Psoas muscle (tissue), 8 donors: ENCODE results near the gene NSF. TPM values are rescaled to one million over a fixed set of nuclear protein-coding genes. Genes with fewer than 3 reads are reported as not detected.
"Not testable (repeated sequence)": the region's sequence is repeated elsewhere in the genome, so short reads cannot be mapped to it uniquely, and the experiment has no call there.

Source experiments
- ATAC-seq, 4 donors: fragments of 200-7000 bp; cut with Tn5 transposase; one replicate each; pipeline ENCODE4 v1.9.1; 2020; ENCODE audit warnings: moderate library complexity in 3 of 4, mild to moderate bottlenecking in 2 of 4
- DNase-seq, 2 donors: peaks; one replicate each; pipeline ENCODE4 v3.0.0-alpha.2; 2020
- H3K27ac ChIP-seq: fragments of 200-600 bp; one replicate; pipeline ENCODE4 v1.8.0; 2022
- H3K27me3 ChIP-seq, 3 donors: fragments of 200-600 bp in 1 of 3; one replicate each; pipeline versions ENCODE4 v1.6.1 to v1.8.0; 2013 to 2022; ENCODE audit warnings: low read length in 2 of 3, mild to moderate bottlenecking in 2 of 3, moderate library complexity in 1 of 3; ENCODE audit not compliant: insufficient read depth in 3 of 3
- H3K36me3 ChIP-seq, 2 donors: fragments of 200-600 bp in 1 of 2; one replicate each; pipeline versions ENCODE4 v1.6.1 to v1.8.0; 2013 to 2022; ENCODE audit warnings: low read depth in 1 of 2, mild to moderate bottlenecking in 1 of 2, moderate library complexity in 1 of 2; ENCODE audit not compliant: insufficient read depth in 1 of 2
- H3K4me1 ChIP-seq: fragments of 200-600 bp; one replicate; pipeline ENCODE4 v1.8.0; 2022
- H3K4me3 ChIP-seq: fragments of 200-600 bp; one replicate; pipeline ENCODE4 v1.8.0; 2022; ENCODE audit warnings: mild to moderate bottlenecking
- H3K9me3 ChIP-seq: fragments of 200-600 bp; one replicate; pipeline ENCODE4 v1.8.0; 2022
- CTCF ChIP-seq: fragments of 200-600 bp; IDR thresholded peaks from one replicate; pipeline ENCODE4 v1.8.0; 2022; ENCODE audit warnings: antibody characterized with exemption
- WGBS, 3 donors: extraction: QIAGEN DNeasy Blood & Tissue Kit; methylation state at CpG; one replicate each; pipeline versions ENCODE4 v1.1.6 to v1.1.7; 2013; 5-methylcytosine and 5-hydroxymethylcytosine counted together
- intact Hi-C, 2 donors: fragments of 100-400 bp; cut with DNase I; formaldehyde crosslinking; loops; one replicate each; pipeline versions ENCODE4 v1.11.0 to v1.14.2; 2022
- polyA plus RNA-seq, 3 donors: library from polyadenylated mRNA; stranded (reverse); fragments of 200-250 nt; gene quantifications; one replicate each; pipeline ENCODE4 v1.2.3, GENCODE V29; 2013
- total RNA-seq, 4 donors: library from RNA; stranded (reverse); fragmentation: NEBNext Ultra II Directional in 2 of 4; extraction: Animal tissue kit (Norgen Biotek cat#: 25700) in 2 of 4; gene quantifications; one replicate each; pipeline versions ENCODE4 v1.2.1 to v1.2.4, GENCODE V29; 2021 to 2023
- donor health status: healthy with polysubstance abuse.
- donor health status: DM: no; HTN: no; CAD: no; lungs with moderate emphysema.
- donor health status: Bipolar disorder and iron deficiency.
- donor health status: healthy.
- donor health status: DM: yes; HTN: yes; CAD: no.
- donor health status: DM: no; HTN: no; CAD: no.
- donor health status: DM: no; HTN: no; CAD: no.
- donor health status: DM: yes; HTN: yes; CAD: no.

Gene NSF
- total and polyA plus RNA-seq, 7 donors: 19.3 to 103 (median 40.2) TPM

GRCh38 chr17:46792071-46792470 is 201.6 kb downstream of the NSF start:
- Histone ChIP-seq H3K36me3 (no peaks in the 10 kb centered on the region), H3K27me3 (peaks cover 0 to 28% (median 8%) of the 10 kb centered on the region in 3 donors)
- intact Hi-C loops: no loop called here

GRCh38 chr17:46793023-46793422 is 202.6 kb downstream of the NSF start:
- DNase-seq, H3K4me3 ChIP-seq, H3K4me1 ChIP-seq, H3K36me3 ChIP-seq, intact Hi-C loops, H3K27ac ChIP-seq, ATAC-seq, H3K9me3 ChIP-seq: not testable (repeated sequence)
- peaks cover 0 to 28% (median 8%) of the 10 kb centered on the region in 3 donors for H3K27me3 ChIP-seq
- WGBS, 3 donors: 90 to 93% (median 93%) methylated on average over 6 of the region's 6 CpGs

More at GRCh38 chr17:46792071-46792470, 201.6 kb downstream of the NSF start:
- DNase-seq (no peak), ATAC-seq (no peak)
- Histone ChIP-seq H3K4me3 (no peak overlapping the region), H3K27ac (no peak overlapping the region), H3K4me1 (no peaks in the 10 kb centered on the region), H3K9me3 (no peaks in the 10 kb centered on the region)
- TF ChIP-seq CTCF: no peak
- WGBS, 3 donors: 74 to 86% (median 74%) methylated on average over 4 of the region's 4 CpGs

- H3K4me1 ChIP-seq: no peaks in the 10 kb centered on the region
- no peak overlapping the region for H3K27ac ChIP-seq
- H3K4me3 ChIP-seq: no peak overlapping the region
- no peak for TF ChIP-seq CTCF
- ATAC-seq (no peak), DNase-seq (no peak)
- H3K36me3 ChIP-seq: no peaks in the 10 kb centered on the region
- no peaks in the 10 kb centered on the region for H3K9me3 ChIP-seq
- H3K27me3 ChIP-seq: peaks cover 0 to 28% (median 8%) of the 10 kb centered on the region in 3 donors
- intact Hi-C loops: no loop called here
- 53 to 56% (median 55%) methylated on average over 5 of the region's 5 CpGs for WGBS, 3 donors
These were observed 203.1 kb downstream of the NSF start for GRCh38 chr17:46793541-46793940.

- peaks cover 0 to 28% (median 8%) of the 10 kb centered on the region in 3 donors for H3K27me3 ChIP-seq
- no peak overlapping the region for H3K27ac ChIP-seq
- H3K36me3 ChIP-seq: no peaks in the 10 kb centered on the region
- DNase-seq (no peak), ATAC-seq (no peak)
- intact Hi-C loops: no loop called here
- no peak for TF ChIP-seq CTCF
- no peaks in the 10 kb centered on the region for H3K4me1 ChIP-seq
- no peaks in the 10 kb centered on the region for H3K9me3 ChIP-seq
- WGBS, 3 donors: 64 to 74% (median 72%) methylated on average over 5 of the region's 5 CpGs
- no peak overlapping the region for H3K4me3 ChIP-seq
These were observed 203.8 kb downstream of the NSF start for GRCh38 chr17:46794318-46794717.

- WGBS, 3 donors: 53 to 63% (median 59%) methylated on average over 15 of the region's 15 CpGs
- Histone ChIP-seq H3K27ac (no peak overlapping the region), H3K27me3 (peaks cover 0 to 28% (median 3%) of the 10 kb centered on the region in 3 donors), H3K4me1 (no peaks in the 10 kb centered on the region), H3K4me3 (no peak overlapping the region), H3K36me3 (no peaks in the 10 kb centered on the region), H3K9me3 (no peaks in the 10 kb centered on the region)
- intact Hi-C loops: no loop called here
- DNase-seq: no peak
- no peak for ATAC-seq
- no peak for TF ChIP-seq CTCF
These were observed 205.0 kb downstream of the NSF start for GRCh38 chr17:46795379-46795952.
